ENCODE measurements around the gene PCGF2. TPM values are rescaled to one million over a fixed set of nuclear protein-coding genes. Genes with fewer than 3 reads are reported as not detected.

PCGF2 gene
- total RNA-seq, 1 donor = 3.3 TPM

- H2AFZ ChIP-seq (ENCODE audit: low read length) = no peak overlapping the region
- H3K4me1 ChIP-seq (ENCODE audit: insufficient read depth, low read length) = peaks cover 27% of the 10 kb centered on the region
- peaks cover 31% of the 10 kb centered on the region for H3K36me3 ChIP-seq (ENCODE audit: insufficient read depth, low read length)
- H3K27ac ChIP-seq (ENCODE audit: low read depth, low read length) = no peak overlapping the region
- no peak for TF ChIP-seq CTCF (IDR thresholded peaks at IDR 0.05; ENCODE audit: extremely low read depth, low read depth, low read length)
- no peak overlapping the region for H3K4me3 ChIP-seq (ENCODE audit: insufficient read depth, low read length)
- H3K4me2 ChIP-seq (ENCODE audit: insufficient read depth, low read length) = no peak overlapping the region
- DNase-seq (ENCODE audit: insufficient read length, low spot score, missing footprints) = peak; percentile 86
- no peaks in the 10 kb centered on the region for H3K27me3 ChIP-seq (ENCODE audit: insufficient read depth, low read length)
- peaks cover 37% of the 10 kb centered on the region for H4K20me1 ChIP-seq (ENCODE audit: insufficient read depth, low read length)
- peaks cover 28% of the 10 kb centered on the region for H3K79me2 ChIP-seq (ENCODE audit: insufficient read depth, low read length)
- no peaks in the 10 kb centered on the region for H3K9me3 ChIP-seq (ENCODE audit: low read depth, low read length)
Measured at GRCh38 chr17:38707678-38708351, 40.3 kb downstream of the PCGF2 start.

- H3K4me3 ChIP-seq (ENCODE audit: insufficient read depth, low read length) = peak overlapping the region; percentile 91
- TF ChIP-seq CTCF (IDR thresholded peaks at IDR 0.05; ENCODE audit: extremely low read depth, low read depth, low read length) = no peak
- DNase-seq (ENCODE audit: insufficient read length, low spot score, missing footprints) = peak; percentile 91
- H3K27ac ChIP-seq (ENCODE audit: low read depth, low read length) = peak overlapping the region; percentile 28
- H2AFZ ChIP-seq (ENCODE audit: low read length) = peak overlapping the region; percentile 46
- H3K4me2 ChIP-seq (ENCODE audit: insufficient read depth, low read length) = peak overlapping the region; percentile 87
- peaks cover 21% of the 10 kb centered on the region for H3K36me3 ChIP-seq (ENCODE audit: insufficient read depth, low read length)
- H3K4me1 ChIP-seq (ENCODE audit: insufficient read depth, low read length) = peaks cover 34% of the 10 kb centered on the region
- H4K20me1 ChIP-seq (ENCODE audit: insufficient read depth, low read length) = peaks cover 37% of the 10 kb centered on the region
- H3K27me3 ChIP-seq (ENCODE audit: insufficient read depth, low read length) = no peaks in the 10 kb centered on the region
- H3K79me2 ChIP-seq (ENCODE audit: insufficient read depth, low read length) = peaks cover 28% of the 10 kb centered on the region
- H3K9me3 ChIP-seq (ENCODE audit: low read depth, low read length) = no peaks in the 10 kb centered on the region
Measured at GRCh38 chr17:38706505-38707216, 41.5 kb downstream of the PCGF2 start.

- peak; percentile 93 for DNase-seq (ENCODE audit: insufficient read length, low spot score, missing footprints)
Measured at GRCh38 chr17:38705803-38706504, 42.2 kb downstream of the PCGF2 start.

More at GRCh38 chr17:38705803-38706504, 42.2 kb downstream of the PCGF2 start:
- H3K27me3 ChIP-seq (ENCODE audit: insufficient read depth, low read length) = no peaks in the 10 kb centered on the region
- H3K4me2 ChIP-seq (ENCODE audit: insufficient read depth, low read length) = peak overlapping the region; percentile 87
- no peaks in the 10 kb centered on the region for H3K9me3 ChIP-seq (ENCODE audit: low read depth, low read length)
- peaks cover 18% of the 10 kb centered on the region for H3K36me3 ChIP-seq (ENCODE audit: insufficient read depth, low read length)
- H3K4me3 ChIP-seq (ENCODE audit: insufficient read depth, low read length) = peak overlapping the region; percentile 91
- H3K4me1 ChIP-seq (ENCODE audit: insufficient read depth, low read length) = peaks cover 41% of the 10 kb centered on the region
- no peak for TF ChIP-seq CTCF (IDR thresholded peaks at IDR 0.05; ENCODE audit: extremely low read depth, low read depth, low read length)
- H3K79me2 ChIP-seq (ENCODE audit: insufficient read depth, low read length) = peaks cover 28% of the 10 kb centered on the region
- peak overlapping the region; percentile 28 for H3K27ac ChIP-seq (ENCODE audit: low read depth, low read length)
- H2AFZ ChIP-seq (ENCODE audit: low read length) = peak overlapping the region; percentile 46
- H4K20me1 ChIP-seq (ENCODE audit: insufficient read depth, low read length) = peaks cover 37% of the 10 kb centered on the region

All from osteoblast (primary cell).